ENCODE data around the gene PAPOLB. TPM values are rescaled to one million over a fixed set of nuclear protein-coding genes. Genes with fewer than 3 reads are reported as not detected.

The PAPOLB gene
- total and polyA plus RNA-seq, 2 of the 8 experiments (the other 6 are each of a cell fraction or from before 2014, with no cell fraction given), result 0.02 to 0.15 TPM

DNA sequence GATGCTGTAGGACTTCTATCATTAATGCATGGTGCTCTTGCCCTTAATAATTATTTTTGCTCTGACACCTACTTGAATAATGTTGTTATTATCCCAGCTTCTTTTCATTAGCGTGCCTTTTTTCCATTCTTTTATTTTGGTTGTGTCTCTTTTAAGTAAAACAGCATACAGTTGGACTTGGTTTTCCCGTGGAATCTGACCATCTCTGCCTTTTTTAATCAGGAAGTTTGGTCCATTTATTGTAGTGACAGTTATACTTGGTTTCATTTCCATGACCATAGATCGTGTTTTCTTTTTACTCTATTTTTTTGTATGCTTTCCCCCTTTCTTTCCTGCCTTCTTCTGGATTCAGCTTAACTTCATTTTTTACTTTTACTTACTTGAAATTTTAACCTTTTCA lies 4.6 kb downstream of the PAPOLB start (continued):
- TF ChIP-seq, protein P1, sequence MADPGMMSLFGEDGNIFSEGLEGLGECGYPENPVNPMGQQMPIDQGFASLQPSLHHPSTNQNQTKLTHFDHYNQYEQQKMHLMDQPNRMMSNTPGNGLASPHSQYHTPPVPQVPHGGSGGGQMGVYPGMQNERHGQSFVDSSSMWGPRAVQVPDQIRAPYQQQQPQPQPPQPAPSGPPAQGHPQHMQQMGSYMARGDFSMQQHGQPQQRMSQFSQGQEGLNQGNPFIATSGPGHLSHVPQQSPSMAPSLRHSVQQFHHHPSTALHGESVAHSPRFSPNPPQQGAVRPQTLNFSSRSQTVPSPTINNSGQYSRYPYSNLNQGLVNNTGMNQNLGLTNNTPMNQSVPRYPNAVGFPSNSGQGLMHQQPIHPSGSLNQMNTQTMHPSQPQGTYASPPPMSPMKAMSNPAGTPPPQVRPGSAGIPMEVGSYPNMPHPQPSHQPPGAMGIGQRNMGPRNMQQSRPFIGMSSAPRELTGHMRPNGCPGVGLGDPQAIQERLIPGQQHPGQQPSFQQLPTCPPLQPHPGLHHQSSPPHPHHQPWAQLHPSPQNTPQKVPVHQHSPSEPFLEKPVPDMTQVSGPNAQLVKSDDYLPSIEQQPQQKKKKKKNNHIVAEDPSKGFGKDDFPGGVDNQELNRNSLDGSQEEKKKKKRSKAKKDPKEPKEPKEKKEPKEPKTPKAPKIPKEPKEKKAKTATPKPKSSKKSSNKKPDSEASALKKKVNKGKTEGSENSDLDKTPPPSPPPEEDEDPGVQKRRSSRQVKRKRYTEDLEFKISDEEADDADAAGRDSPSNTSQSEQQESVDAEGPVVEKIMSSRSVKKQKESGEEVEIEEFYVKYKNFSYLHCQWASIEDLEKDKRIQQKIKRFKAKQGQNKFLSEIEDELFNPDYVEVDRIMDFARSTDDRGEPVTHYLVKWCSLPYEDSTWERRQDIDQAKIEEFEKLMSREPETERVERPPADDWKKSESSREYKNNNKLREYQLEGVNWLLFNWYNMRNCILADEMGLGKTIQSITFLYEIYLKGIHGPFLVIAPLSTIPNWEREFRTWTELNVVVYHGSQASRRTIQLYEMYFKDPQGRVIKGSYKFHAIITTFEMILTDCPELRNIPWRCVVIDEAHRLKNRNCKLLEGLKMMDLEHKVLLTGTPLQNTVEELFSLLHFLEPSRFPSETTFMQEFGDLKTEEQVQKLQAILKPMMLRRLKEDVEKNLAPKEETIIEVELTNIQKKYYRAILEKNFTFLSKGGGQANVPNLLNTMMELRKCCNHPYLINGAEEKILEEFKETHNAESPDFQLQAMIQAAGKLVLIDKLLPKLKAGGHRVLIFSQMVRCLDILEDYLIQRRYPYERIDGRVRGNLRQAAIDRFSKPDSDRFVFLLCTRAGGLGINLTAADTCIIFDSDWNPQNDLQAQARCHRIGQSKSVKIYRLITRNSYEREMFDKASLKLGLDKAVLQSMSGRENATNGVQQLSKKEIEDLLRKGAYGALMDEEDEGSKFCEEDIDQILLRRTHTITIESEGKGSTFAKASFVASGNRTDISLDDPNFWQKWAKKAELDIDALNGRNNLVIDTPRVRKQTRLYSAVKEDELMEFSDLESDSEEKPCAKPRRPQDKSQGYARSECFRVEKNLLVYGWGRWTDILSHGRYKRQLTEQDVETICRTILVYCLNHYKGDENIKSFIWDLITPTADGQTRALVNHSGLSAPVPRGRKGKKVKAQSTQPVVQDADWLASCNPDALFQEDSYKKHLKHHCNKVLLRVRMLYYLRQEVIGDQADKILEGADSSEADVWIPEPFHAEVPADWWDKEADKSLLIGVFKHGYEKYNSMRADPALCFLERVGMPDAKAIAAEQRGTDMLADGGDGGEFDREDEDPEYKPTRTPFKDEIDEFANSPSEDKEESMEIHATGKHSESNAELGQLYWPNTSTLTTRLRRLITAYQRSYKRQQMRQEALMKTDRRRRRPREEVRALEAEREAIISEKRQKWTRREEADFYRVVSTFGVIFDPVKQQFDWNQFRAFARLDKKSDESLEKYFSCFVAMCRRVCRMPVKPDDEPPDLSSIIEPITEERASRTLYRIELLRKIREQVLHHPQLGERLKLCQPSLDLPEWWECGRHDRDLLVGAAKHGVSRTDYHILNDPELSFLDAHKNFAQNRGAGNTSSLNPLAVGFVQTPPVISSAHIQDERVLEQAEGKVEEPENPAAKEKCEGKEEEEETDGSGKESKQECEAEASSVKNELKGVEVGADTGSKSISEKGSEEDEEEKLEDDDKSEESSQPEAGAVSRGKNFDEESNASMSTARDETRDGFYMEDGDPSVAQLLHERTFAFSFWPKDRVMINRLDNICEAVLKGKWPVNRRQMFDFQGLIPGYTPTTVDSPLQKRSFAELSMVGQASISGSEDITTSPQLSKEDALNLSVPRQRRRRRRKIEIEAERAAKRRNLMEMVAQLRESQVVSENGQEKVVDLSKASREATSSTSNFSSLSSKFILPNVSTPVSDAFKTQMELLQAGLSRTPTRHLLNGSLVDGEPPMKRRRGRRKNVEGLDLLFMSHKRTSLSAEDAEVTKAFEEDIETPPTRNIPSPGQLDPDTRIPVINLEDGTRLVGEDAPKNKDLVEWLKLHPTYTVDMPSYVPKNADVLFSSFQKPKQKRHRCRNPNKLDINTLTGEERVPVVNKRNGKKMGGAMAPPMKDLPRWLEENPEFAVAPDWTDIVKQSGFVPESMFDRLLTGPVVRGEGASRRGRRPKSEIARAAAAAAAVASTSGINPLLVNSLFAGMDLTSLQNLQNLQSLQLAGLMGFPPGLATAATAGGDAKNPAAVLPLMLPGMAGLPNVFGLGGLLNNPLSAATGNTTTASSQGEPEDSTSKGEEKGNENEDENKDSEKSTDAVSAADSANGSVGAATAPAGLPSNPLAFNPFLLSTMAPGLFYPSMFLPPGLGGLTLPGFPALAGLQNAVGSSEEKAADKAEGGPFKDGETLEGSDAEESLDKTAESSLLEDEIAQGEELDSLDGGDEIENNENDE (IDR thresholded peaks at IDR 0.05; ENCODE audit: insufficient replicate concordance, low read length), result no peak
- no peak for TF ChIP-seq HDAC2 (IDR thresholded peaks at IDR 0.05; ENCODE audit: borderline replicate concordance in 1 of 2, low read depth in 2 of 2, low read length in 2 of 2)
- no peak for TF ChIP-seq EGR1 (IDR thresholded peaks at IDR 0.05; ENCODE audit: borderline replicate concordance, low read depth, low read length)
- no peak for TF ChIP-seq TAF1 (IDR thresholded peaks at IDR 0.05; ENCODE audit: low read depth, low read length)
- no peak for TF ChIP-seq RFX5 (IDR thresholded peaks at IDR 0.05; ENCODE audit: borderline replicate concordance, low read depth, low read length)
- TF ChIP-seq KDM5A (IDR thresholded peaks at IDR 0.05; ENCODE audit: low read length), result no peak

Measured in H1 (cell line).